ENCODE results near the gene DNAL1. TPM values are rescaled to one million over a fixed set of nuclear protein-coding genes. Genes with fewer than 3 reads are reported as not detected.

DNAL1 gene
- total RNA-seq, 2 donors from 2014 or later = 3.9 to 7.6 TPM

Other genes with a start within 250 kb of the DNAL1 start
- 10 to 100 TPM; 45.1 to 55.0 TPM for gene NUMB, start 186.4 kb upstream of the DNAL1 start, total RNA-seq
- gene RIOX1, start 154.1 kb upstream of the DNAL1 start, total RNA-seq = 10 to 100 TPM in 1 of 2 donors, 1 to 10 TPM in 1; 9.2 to 23.3 TPM
- gene ACOT1, start 107.8 kb upstream of the DNAL1 start, total RNA-seq = 1 to 10 TPM; 1.3 to 3.6 TPM
- gene HEATR4, start 86.0 kb upstream of the DNAL1 start, total RNA-seq = not detected
- gene ACOT2, start 75.8 kb upstream of the DNAL1 start, total RNA-seq = 10 to 100 TPM in 1 of 2 donors, 1 to 10 TPM in 1; 8.4 to 16.3 TPM
- gene ACOT4, start 53.1 kb upstream of the DNAL1 start, total RNA-seq = 1 to 10 TPM; 1.4 to 1.8 TPM
- not detected for gene ACOT6, start 32.5 kb upstream of the DNAL1 start, total RNA-seq
- 10 to 100 TPM; 37.3 to 41.2 TPM for gene PNMA1, start 69.4 kb downstream of the DNAL1 start, total RNA-seq
- gene PTGR2, start 206.8 kb downstream of the DNAL1 start, total RNA-seq = 10 to 100 TPM in 1 of 2 donors, 1 to 10 TPM in 1; 4.1 to 10.3 TPM
- 10 to 100 TPM; 60.5 to 63.1 TPM for gene ZNF410, start 241.9 kb downstream of the DNAL1 start, total RNA-seq

All from activated T-helper 17 cell treated with anti-CD3 and anti-CD28 coated beads, Interleukin-2, amount 50 U/mL, for 72 hours (primary cell).